Chondrocyte (in vitro differentiated cells): Measurements from ENCODE around the gene GGNBP2. TPM values are rescaled to one million over a fixed set of nuclear protein-coding genes. Genes with fewer than 3 reads are reported as not detected.
A peak's percentile ranks its signal among the peaks of the same experiment; 100 is the strongest.

Experiments used
- DNase-seq: peaks from one replicate; pipeline ENCODE4 v3.0.0; 2021; ENCODE audit warnings: mixed read lengths, low spot score
- H3K27ac Mint-ChIP-seq: one replicate; pipeline ENCODE4 v1.8.0; 2021; ENCODE audit warnings: mild to moderate bottlenecking, moderate library complexity, mixed read lengths; ENCODE audit not compliant: unreplicated experiment
- H3K27me3 Mint-ChIP-seq: 2 replicates; pipeline ENCODE4 v1.8.0; 2021; ENCODE audit warnings: low read depth, mixed read lengths
- H3K36me3 Mint-ChIP-seq: 2 replicates; pipeline ENCODE4 v1.8.0; 2021; ENCODE audit warnings: low read depth, mixed read lengths
- H3K4me1 Mint-ChIP-seq: 2 replicates; pipeline ENCODE4 v1.8.0; 2021; ENCODE audit warnings: low read depth, mild to moderate bottlenecking, mixed read lengths
- H3K4me3 Mint-ChIP-seq: one replicate; pipeline ENCODE4 v1.8.0; 2021; ENCODE audit warnings: mild to moderate bottlenecking, moderate library complexity, mixed read lengths; ENCODE audit not compliant: unreplicated experiment
- H3K9me3 Mint-ChIP-seq: 2 replicates; pipeline ENCODE4 v1.8.0; 2021; ENCODE audit warnings: low read depth, mixed read lengths
- long read RNA-seq: library from polyadenylated mRNA; stranded (forward); transcript quantifications from one replicate; pipeline ENCODE4 v2.0.0, GENCODE V29; 2021
- total RNA-seq: library from RNA; stranded (reverse); gene quantifications from 3 replicates; pipeline ENCODE4 v1.2.1, GENCODE V29; 2021
- TF ChIP-seq, protein P1 (sequence below): fragments of 200-600 bp; sonication (generic); IDR thresholded peaks from 2 replicates; pipeline ENCODE4 v1.5.0; 2021; ENCODE audit warnings: antibody characterized with exemption, mild to moderate bottlenecking, moderate library complexity

GGNBP2 gene, protein sequence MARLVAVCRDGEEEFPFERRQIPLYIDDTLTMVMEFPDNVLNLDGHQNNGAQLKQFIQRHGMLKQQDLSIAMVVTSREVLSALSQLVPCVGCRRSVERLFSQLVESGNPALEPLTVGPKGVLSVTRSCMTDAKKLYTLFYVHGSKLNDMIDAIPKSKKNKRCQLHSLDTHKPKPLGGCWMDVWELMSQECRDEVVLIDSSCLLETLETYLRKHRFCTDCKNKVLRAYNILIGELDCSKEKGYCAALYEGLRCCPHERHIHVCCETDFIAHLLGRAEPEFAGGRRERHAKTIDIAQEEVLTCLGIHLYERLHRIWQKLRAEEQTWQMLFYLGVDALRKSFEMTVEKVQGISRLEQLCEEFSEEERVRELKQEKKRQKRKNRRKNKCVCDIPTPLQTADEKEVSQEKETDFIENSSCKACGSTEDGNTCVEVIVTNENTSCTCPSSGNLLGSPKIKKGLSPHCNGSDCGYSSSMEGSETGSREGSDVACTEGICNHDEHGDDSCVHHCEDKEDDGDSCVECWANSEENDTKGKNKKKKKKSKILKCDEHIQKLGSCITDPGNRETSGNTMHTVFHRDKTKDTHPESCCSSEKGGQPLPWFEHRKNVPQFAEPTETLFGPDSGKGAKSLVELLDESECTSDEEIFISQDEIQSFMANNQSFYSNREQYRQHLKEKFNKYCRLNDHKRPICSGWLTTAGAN
- 62.7 to 70.8 TPM (median 68.2 TPM) in 3 replicates for total RNA-seq
- long read RNA-seq, transcript GGNBP2-212 (14 exons, 2,847 nt) = major isoform, 35 of 131 reads
- long read RNA-seq, transcript GGNBP2-210 (2 exons, 2,315 nt) = minor isoform, 5 of 131 reads
- long read RNA-seq, partial matches to known transcripts = 72 of 131 reads
- long read RNA-seq, other reads (novel, unspliced or antisense) = 18 of 131 reads

DNA sequence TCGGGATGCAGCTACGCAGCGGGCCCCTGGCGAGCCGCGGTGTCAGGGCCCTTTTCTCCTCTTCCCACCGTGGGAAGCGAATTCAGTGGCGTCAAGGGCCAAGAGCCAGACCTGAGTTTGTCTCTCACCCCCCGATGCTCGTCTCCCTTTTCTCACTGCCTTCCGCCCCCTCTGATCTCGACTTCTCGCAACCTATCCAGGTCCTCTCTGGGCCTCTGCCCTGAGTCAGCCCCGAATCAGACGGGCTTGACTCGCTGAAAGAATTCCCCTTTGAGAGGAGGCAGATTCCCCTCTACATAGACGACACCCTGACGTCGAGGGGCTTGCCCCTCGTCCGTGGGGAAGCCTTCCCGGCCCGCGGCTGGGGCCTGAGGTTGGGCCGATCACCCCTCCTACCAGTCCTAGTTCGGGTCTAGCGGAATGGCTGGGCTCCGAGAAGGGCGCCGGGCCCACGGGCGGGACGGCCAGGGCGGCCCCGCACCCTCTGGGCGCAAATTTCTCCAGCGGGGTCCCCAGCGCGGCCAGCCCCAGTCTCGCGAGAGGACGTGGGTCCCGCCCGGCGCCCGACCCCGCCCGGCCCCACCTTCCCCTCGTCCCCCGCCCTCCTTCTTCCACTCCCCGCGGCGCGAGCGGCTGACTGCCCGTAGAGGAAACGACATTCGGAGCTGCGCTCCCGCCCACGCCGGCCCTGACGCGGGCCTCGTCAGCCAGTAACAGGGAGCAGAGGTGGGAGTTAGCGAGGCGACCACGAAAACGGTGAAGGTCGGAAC is at the start of gene GGNBP2:
TSS of gene GGNBP2 (plus strand) at position 613 of the 770 bp plus-strand sequence. CDS start 806 bp downstream, outside the sequence.
- TF ChIP-seq, protein P1, sequence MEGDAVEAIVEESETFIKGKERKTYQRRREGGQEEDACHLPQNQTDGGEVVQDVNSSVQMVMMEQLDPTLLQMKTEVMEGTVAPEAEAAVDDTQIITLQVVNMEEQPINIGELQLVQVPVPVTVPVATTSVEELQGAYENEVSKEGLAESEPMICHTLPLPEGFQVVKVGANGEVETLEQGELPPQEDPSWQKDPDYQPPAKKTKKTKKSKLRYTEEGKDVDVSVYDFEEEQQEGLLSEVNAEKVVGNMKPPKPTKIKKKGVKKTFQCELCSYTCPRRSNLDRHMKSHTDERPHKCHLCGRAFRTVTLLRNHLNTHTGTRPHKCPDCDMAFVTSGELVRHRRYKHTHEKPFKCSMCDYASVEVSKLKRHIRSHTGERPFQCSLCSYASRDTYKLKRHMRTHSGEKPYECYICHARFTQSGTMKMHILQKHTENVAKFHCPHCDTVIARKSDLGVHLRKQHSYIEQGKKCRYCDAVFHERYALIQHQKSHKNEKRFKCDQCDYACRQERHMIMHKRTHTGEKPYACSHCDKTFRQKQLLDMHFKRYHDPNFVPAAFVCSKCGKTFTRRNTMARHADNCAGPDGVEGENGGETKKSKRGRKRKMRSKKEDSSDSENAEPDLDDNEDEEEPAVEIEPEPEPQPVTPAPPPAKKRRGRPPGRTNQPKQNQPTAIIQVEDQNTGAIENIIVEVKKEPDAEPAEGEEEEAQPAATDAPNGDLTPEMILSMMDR = no peak
- H3K9me3 Mint-ChIP-seq = no peaks in the 10 kb centered on the region
- H3K4me1 Mint-ChIP-seq = peaks cover 38% of the 10 kb centered on the region
- no peaks in the 10 kb centered on the region for H3K36me3 Mint-ChIP-seq
- H3K27me3 Mint-ChIP-seq = no peaks in the 10 kb centered on the region
- peak within 1 kb of the TSS; percentile 99 for H3K27ac Mint-ChIP-seq
- peak; percentile 98 for DNase-seq
- H3K4me3 Mint-ChIP-seq = peak within 1 kb of the TSS; percentile 94

DNA sequence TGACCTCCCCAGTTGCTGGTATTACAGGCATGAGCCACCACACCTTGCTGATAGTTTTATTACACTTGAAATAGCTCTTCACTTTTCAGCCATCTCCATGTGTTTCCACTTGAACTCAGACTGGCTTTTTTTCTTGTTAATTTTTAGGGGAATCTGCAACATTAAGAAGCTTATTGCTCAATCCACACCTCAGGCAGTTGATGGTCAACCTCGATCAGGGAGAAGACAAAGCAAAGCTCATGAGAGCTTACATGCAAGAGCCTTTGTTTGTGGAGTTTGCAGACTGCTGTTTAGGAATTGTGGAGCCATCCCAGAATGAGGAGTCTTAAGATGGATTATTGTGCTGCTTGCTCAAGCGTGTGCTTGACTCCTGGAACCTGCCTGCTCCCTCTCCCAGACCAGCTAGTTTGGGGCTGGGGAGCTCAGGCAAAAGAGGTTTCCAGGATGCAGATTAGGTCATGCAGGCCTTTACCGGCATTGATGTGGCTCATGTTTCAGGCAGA is 49.6 kb upstream of the GGNBP2 start:
- no peak overlapping the region for H3K27ac Mint-ChIP-seq
- no peak overlapping the region for H3K4me3 Mint-ChIP-seq
- peaks cover 17% of the 10 kb centered on the region for H3K36me3 Mint-ChIP-seq
- no peaks in the 10 kb centered on the region for H3K27me3 Mint-ChIP-seq
- TF ChIP-seq, protein P1 = no peak
- no peak for DNase-seq
- peaks cover 3% of the 10 kb centered on the region for H3K9me3 Mint-ChIP-seq
- H3K4me1 Mint-ChIP-seq = peaks cover 14% of the 10 kb centered on the region

DNA sequence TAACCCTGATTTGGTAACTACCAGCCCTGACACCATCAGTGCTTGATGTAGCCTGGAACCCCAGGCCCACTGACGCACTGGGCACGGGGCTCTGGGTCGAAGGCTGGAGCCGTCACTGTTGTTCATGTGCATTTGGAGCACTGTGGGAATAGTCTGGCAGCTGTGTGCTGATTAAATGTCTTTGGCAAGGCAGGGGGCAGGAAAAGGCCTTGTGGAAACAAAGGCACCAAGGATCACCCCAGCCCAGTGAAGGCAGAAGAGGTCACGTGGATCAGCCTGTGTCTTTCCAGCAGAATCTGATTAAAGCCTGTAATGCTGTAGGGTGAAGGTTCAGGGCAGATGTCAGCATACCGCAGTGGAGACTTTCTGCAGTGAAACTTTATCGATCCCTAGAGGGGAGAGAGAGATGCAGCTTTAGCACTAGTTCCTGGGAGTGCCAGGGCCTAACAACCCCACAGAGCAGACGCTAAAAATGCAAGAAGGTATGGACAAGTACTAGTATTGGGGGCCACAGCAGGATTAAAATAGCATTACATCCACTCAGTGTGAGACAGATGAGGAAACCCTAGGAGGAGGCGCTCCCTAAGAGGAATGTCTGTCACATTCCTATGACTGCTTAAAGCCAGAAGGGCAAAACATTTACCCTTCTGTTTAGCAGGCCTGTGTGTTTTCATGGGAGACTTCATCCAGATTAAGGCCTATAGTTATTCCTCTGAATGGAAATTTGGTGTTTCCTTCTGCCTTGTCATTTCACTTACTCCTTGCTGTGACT is 48.5 kb upstream of the GGNBP2 start:
- TF ChIP-seq, protein P1 = no peak
- peaks cover 14% of the 10 kb centered on the region for H3K4me1 Mint-ChIP-seq
- H3K27ac Mint-ChIP-seq = peak overlapping the region; percentile 80
- peak; percentile 35 for DNase-seq
- peaks cover 17% of the 10 kb centered on the region for H3K36me3 Mint-ChIP-seq
- H3K27me3 Mint-ChIP-seq = no peaks in the 10 kb centered on the region
- no peak overlapping the region for H3K4me3 Mint-ChIP-seq
- no peaks in the 10 kb centered on the region for H3K9me3 Mint-ChIP-seq

DNA sequence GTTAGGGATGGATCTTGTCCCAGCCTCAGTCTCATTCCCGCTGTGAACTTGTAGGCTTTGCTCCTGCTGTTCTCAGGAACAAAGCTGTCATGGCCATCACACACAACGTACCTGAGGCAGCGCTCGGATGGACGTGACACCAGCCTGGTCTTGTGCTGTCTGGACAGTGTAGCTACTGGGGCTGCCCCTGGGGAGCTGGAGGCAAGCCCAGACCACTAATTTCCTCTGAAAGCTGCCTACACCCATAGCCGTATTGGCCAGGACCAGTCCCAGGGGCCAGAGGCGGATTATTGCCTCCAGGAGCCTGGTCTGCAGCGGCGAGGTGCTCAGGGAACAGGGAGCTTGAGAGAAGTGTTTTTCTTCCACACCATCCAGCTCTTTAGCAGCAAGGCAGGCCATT is 46.6 kb upstream of the GGNBP2 start:
- TF ChIP-seq, protein P1 = no peak
- Mint-ChIP-seq H3K9me3 (no peaks in the 10 kb centered on the region), H3K36me3 (peaks cover 21% of the 10 kb centered on the region), H3K27me3 (no peaks in the 10 kb centered on the region), H3K4me1 (peaks cover 14% of the 10 kb centered on the region), H3K27ac (no peak overlapping the region), H3K4me3 (no peak overlapping the region)
- DNase-seq = peak; percentile 60
